Tibial nerve (tissue), 4 donors: ENCODE data around the gene SLC25A1. TPM values are rescaled to one million over a fixed set of nuclear protein-coding genes. Genes with fewer than 3 reads are reported as not detected.

Source experiments
- DNase-seq, 2 donors: peaks; one replicate each; pipeline ENCODE4 v3.0.0-alpha.2; 2019; ENCODE audit warnings: low spot score in 2 of 2
- H3K27ac ChIP-seq, 4 donors: fragments of 200-600 bp; sonication (generic) in 3 of 4; one replicate each; pipeline ENCODE4 v1.5.1; 2017 to 2019; ENCODE audit warnings: mild to moderate bottlenecking in 1 of 4
- H3K27me3 ChIP-seq, 2 donors: fragments of 200-600 bp; sonication (generic) in 1 of 2; one replicate each; pipeline versions ENCODE4 v1.5.1 to v1.6.0; 2017 to 2019
- H3K36me3 ChIP-seq, 3 donors: fragments of 200-600 bp; sonication (generic); one replicate each; pipeline ENCODE4 v1.5.1; 2018 to 2019
- H3K4me1 ChIP-seq, 4 donors: fragments of 200-600 bp; sonication (generic) in 3 of 4; one replicate each; pipeline ENCODE4 v1.5.1; 2017 to 2019
- H3K4me3 ChIP-seq, 4 donors: fragments of 200-600 bp; sonication (generic) in 3 of 4; one replicate each; pipeline ENCODE4 v1.5.1; 2017 to 2019; ENCODE audit warnings: mild to moderate bottlenecking in 1 of 4, moderate library complexity in 1 of 4
- H3K9me3 ChIP-seq, 4 donors: fragments of 200-600 bp; sonication (generic) in 3 of 4; one replicate each; pipeline ENCODE4 v1.5.1; 2017 to 2019
- EP300 ChIP-seq, 2 donors: sonication (generic); formaldehyde crosslinking; IDR thresholded peaks; one replicate each; pipeline ENCODE4 v1.6.1; 2017; ENCODE audit warnings: antibody characterized with exemption in 2 of 2, mild to moderate bottlenecking in 1 of 2
- POLR2A ChIP-seq, 2 donors: fragments of 450-650 bp; IDR thresholded peaks; one replicate each; pipeline ENCODE4 v1.6.1; 2017; ENCODE audit warnings: antibody characterized with exemption in 2 of 2, mild to moderate bottlenecking in 2 of 2, moderate library complexity in 2 of 2
- WGBS, 2 donors: methylation state at CpG; one replicate each; pipeline ENCODE4 v1.1.5; 2018; 5-methylcytosine and 5-hydroxymethylcytosine counted together
- total RNA-seq, 4 donors: library from RNA; depleted of rRNA; stranded (reverse); fragments of >200 nt; gene quantifications; one replicate each; pipeline ENCODE4 v1.1.0, GENCODE V29; 2016
- TF ChIP-seq, protein P1 (sequence below), 5 experiments: fragments of 200-600 bp in 3 of 5; fragments of 450-650 bp in 2 of 5; sonication (generic) in 3 of 5; IDR thresholded peaks; one replicate each; pipeline ENCODE4 v1.5.1; 2016 to 2019; ENCODE audit warnings: antibody characterized with exemption in 5 of 5, mild to moderate bottlenecking in 3 of 5, moderate library complexity in 2 of 5

The SLC25A1 gene
- total RNA-seq, 4 donors from 2014 or later: 46.9 to 100 (median 86.2) TPM

GRCh38 chr22:19148417-19149046 is 30.0 kb downstream of the SLC25A1 start:
- TF ChIP-seq EP300 (IDR thresholded peaks at IDR 0.05): no peak
- TF ChIP-seq, protein P1, sequence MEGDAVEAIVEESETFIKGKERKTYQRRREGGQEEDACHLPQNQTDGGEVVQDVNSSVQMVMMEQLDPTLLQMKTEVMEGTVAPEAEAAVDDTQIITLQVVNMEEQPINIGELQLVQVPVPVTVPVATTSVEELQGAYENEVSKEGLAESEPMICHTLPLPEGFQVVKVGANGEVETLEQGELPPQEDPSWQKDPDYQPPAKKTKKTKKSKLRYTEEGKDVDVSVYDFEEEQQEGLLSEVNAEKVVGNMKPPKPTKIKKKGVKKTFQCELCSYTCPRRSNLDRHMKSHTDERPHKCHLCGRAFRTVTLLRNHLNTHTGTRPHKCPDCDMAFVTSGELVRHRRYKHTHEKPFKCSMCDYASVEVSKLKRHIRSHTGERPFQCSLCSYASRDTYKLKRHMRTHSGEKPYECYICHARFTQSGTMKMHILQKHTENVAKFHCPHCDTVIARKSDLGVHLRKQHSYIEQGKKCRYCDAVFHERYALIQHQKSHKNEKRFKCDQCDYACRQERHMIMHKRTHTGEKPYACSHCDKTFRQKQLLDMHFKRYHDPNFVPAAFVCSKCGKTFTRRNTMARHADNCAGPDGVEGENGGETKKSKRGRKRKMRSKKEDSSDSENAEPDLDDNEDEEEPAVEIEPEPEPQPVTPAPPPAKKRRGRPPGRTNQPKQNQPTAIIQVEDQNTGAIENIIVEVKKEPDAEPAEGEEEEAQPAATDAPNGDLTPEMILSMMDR (IDR thresholded peaks at IDR 0.05): no peak
- TF ChIP-seq POLR2A (IDR thresholded peaks at IDR 0.05): no peak
- no peak for DNase-seq
- WGBS, 2 donors: 37 to 44% methylated on average over 22 to 31 of the region's 33 CpGs
- Histone ChIP-seq H3K27me3 (peaks cover 0 to 49% of the 10 kb centered on the region in 2 donors), H3K36me3 (no peaks in the 10 kb centered on the region), H3K27ac (no peak overlapping the region), H3K9me3 (peaks cover 0 to 5% (median 0%) of the 10 kb centered on the region in 4 donors), H3K4me1 (peaks cover 0 to 23% (median 8%) of the 10 kb centered on the region in 4 donors), H3K4me3 (no peak overlapping the region)

- Histone ChIP-seq H3K4me1 (peaks cover 0 to 29% (median 12%) of the 10 kb centered on the region in 4 donors), H3K36me3 (peaks cover 0 to 5% (median 0%) of the 10 kb centered on the region in 3 donors), H3K4me3 (no peak overlapping the region), H3K27me3 (peaks cover 0 to 39% of the 10 kb centered on the region in 2 donors), H3K27ac (no peak overlapping the region), H3K9me3 (peaks cover 0 to 5% (median 0%) of the 10 kb centered on the region in 4 donors)
- no peak for DNase-seq
- TF ChIP-seq POLR2A (IDR thresholded peaks at IDR 0.05) (no peak), EP300 (IDR thresholded peaks at IDR 0.05) (no peak)
- TF ChIP-seq, protein P1 (IDR thresholded peaks at IDR 0.05): no peak
- WGBS, 2 donors: 26 to 29% methylated on average over 9 of the region's 9 CpGs
Observed at GRCh38 chr22:19147195-19147780, 31.2 kb downstream of the SLC25A1 start.

- peaks cover 0 to 30% of the 10 kb centered on the region in 2 donors for H3K27me3 ChIP-seq
- H3K27ac ChIP-seq: no peak overlapping the region
- peaks cover 0 to 29% (median 12%) of the 10 kb centered on the region in 4 donors for H3K4me1 ChIP-seq
- peaks cover 0 to 14% (median 0%) of the 10 kb centered on the region in 3 donors for H3K36me3 ChIP-seq
- TF ChIP-seq EP300 (IDR thresholded peaks at IDR 0.05) (no peak), POLR2A (IDR thresholded peaks at IDR 0.05) (no peak)
- TF ChIP-seq, protein P1 (IDR thresholded peaks at IDR 0.05): no peak
- peaks cover 0 to under 1% (median 0%) of the 10 kb centered on the region in 4 donors for H3K9me3 ChIP-seq
- no peak for DNase-seq
- WGBS, 2 donors: 80% methylated on average over 11 of the region's 11 CpGs
- no peak overlapping the region for H3K4me3 ChIP-seq
Observed at GRCh38 chr22:19146215-19146968, 32.1 kb downstream of the SLC25A1 start.

GRCh38 chr22:19143967-19144400 is 34.6 kb downstream of the SLC25A1 start:
- no peaks in the 10 kb centered on the region for H3K9me3 ChIP-seq
- H3K36me3 ChIP-seq: peaks cover 4 to 38% (median 17%) of the 10 kb centered on the region in 3 donors
- WGBS, 2 donors: 2 to 3% methylated on average over 17 of the region's 17 CpGs
- no peak for DNase-seq
- TF ChIP-seq POLR2A (IDR thresholded peaks at IDR 0.05): no peak
- TF ChIP-seq EP300 (IDR thresholded peaks at IDR 0.05): no peak
- TF ChIP-seq, protein P1 (IDR thresholded peaks at IDR 0.05): no peak
- H3K4me3 ChIP-seq: peak overlapping the region; percentile 45 to 71 (median 66)
- peaks cover 0 to 13% of the 10 kb centered on the region in 2 donors for H3K27me3 ChIP-seq
- peak overlapping the region; percentile 37 to 92 (median 84) for H3K27ac ChIP-seq
- peaks cover 0 to 14% (median 9%) of the 10 kb centered on the region in 4 donors for H3K4me1 ChIP-seq
